ENCODE data around the gene SLC25A13.

SLC25A13 gene

GRCh38 chr7:96237040-96237439 lies 84.9 kb downstream of the SLC25A13 start:
- DNase-seq = no peak

DNA sequence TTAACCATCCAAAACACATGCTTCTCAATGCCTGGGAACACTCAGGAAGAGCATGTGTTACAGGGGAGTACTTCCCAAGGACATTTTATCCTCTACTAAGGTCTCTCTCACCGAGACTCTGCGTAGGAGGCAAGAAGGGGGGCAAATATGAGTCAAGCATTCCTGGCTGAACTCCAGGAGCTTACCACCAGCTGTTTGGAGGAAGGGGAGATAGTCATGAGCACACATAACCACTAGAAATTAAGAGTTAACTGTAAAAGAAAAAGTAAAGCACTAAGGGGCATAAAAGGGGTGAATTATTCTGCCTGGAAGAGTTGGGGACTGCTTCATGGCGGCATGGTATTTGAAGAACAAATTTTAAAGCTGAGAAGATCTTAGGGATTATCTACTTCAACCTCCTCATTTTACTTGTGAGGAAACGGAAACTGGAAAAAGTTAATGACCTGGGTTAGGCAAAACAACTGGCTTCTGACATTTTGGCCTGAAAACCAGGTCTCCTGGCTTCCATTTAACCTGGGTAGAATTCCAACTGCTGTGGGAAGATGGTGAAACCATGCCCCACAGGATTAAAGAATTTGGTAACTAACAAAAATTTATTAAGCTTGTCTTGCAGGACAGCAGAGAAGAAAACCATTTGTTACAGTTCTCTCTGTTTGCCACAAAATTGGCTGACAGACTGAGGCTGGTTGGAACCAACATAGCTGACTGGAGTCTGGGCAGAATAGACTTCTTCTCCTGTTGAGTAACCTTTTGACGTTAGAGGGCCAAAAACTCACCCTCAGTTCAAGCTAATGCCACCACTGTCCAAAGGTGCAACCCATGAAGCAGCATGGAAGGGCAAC lies 85.5 kb downstream of the SLC25A13 start:
- no peak for DNase-seq

DNA sequence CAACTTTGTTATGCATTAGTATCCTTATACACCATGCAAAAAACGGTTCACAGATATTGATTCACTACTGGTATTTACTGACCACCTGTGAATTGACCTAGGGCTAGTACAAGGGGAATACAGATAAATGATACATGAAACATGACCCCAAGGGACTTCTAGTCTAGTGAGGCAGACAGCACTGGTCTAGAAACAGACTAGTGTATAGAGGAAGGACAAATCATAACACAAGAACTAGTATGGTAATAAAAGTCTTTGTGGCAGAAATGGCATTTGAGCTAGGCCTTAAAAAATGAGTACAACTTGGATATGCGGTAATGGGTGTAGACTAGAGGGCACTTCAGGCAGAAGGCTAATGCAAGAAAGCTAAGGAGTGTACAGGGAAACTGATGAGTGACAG lies 86.6 kb downstream of the SLC25A13 start:
- DNase-seq = no peak

- no peak for DNase-seq
These were observed 88.3 kb downstream of the SLC25A13 start for GRCh38 chr7:96233528-96234154.

GRCh38 chr7:96233084-96233483 lies 88.8 kb downstream of the SLC25A13 start:
- DNase-seq = no peak

GRCh38 chr7:96228760-96229159 lies 93.1 kb downstream of the SLC25A13 start:
- no peak for DNase-seq

- no peak for DNase-seq
These were observed 96.6 kb downstream of the SLC25A13 start for GRCh38 chr7:96225251-96225650.

DNA sequence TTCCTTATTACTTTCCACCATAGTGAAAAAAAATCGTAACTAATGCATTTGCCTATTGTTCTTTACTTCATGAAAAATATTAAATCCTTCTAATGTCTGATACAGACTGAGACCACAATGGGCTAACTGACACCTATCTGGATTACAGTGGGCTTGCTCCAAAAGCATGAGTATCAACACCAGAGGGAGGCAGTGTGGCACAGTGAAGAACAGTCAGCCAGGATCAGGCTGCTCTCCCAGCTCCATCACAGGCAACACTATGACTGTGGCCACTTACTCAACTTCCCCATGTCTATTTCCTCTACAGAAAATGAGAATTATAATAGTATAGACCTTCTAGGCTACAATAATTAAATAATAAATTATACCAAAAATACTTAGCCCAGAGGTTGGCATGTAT lies 97.2 kb downstream of the SLC25A13 start:
- DNase-seq = no peak

GRCh38 chr7:96224073-96224472 lies 97.8 kb downstream of the SLC25A13 start:
- DNase-seq = no peak

- DNase-seq = no peak
These were observed 100.0 kb downstream of the SLC25A13 start for GRCh38 chr7:96221888-96222287.

- no peak for DNase-seq
These were observed 102.3 kb downstream of the SLC25A13 start for GRCh38 chr7:96219378-96220130.

DNA sequence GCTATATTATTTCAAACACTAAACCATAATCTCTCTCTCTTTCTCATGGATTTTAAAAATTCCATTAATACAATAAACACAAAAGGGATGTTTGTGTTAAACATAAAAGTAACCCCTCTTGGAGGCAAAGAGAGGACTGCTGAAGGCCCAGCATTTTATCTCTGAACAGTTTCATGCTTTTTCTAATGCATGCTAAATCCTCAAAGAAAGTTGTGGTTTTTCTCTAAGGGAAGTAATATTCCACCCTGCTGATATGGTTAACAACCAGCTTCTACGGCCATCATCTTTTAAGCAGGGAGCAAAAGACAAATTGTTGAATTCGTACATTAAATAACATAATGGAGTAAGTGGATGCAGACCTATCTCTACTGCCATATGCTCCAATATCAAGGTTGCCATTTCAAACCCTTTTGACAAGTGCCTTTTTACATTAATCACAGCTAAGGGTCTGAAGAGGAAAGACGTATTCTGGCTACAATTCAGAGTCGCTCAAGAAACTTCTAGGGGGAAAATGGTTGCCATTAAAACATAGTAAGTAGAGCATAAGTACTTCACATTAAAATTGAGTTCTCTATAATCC lies 103.1 kb downstream of the SLC25A13 start:
- no peak for DNase-seq

DNA sequence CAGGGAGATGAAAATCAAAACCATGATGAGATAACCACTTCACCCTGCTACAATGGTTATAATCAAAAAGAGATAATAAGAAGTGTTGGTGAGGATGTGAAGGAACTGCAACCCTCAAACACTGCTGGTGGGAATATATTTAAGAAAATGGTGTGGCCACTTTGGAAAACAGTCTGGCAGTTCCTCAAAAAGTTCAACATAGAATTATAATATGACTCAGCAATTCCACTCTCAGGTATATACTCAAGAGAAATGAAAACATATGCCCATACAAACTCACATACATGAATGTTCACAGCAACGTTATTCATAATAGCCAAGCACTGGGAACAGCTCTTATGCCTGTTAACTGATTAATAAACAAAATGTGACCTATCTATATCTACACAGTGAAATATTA lies 104.8 kb downstream of the SLC25A13 start:
- no peak for DNase-seq

- no peak for DNase-seq
These were observed 105.5 kb downstream of the SLC25A13 start for GRCh38 chr7:96216373-96216772.

- no peak for DNase-seq
These were observed 109.4 kb downstream of the SLC25A13 start for GRCh38 chr7:96212474-96212873.

GRCh38 chr7:96211954-96212353 lies 109.9 kb downstream of the SLC25A13 start:
- DNase-seq = no peak

- DNase-seq = no peak
These were observed 116.2 kb downstream of the SLC25A13 start for GRCh38 chr7:96205665-96206064.

DNA sequence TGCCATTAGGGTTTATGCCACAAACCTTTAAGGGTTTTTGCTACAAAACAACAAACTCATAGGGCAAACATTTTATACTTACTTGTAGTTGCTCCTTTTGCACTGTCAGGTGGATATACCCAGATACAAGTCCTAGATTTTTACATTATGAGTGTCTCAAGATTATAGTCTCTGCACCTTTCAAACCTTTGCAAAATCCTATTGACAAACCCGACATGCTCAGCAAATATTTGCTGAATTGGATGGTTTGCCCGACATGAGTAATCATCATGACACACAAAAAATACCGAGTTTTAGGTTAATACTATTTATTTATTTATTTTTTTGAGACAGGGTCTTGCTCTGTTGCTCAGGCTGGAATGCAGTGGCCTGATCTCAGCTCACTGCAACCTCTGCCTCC lies 117.3 kb downstream of the SLC25A13 start:
- DNase-seq = no peak

- DNase-seq = no peak
These were observed 118.1 kb downstream of the SLC25A13 start for GRCh38 chr7:96203786-96204185.

GRCh38 chr7:96202102-96202501 lies 119.8 kb downstream of the SLC25A13 start:
- DNase-seq = no peak

GRCh38 chr7:96200740-96201139 lies 121.2 kb downstream of the SLC25A13 start:
- no peak for DNase-seq

DNA sequence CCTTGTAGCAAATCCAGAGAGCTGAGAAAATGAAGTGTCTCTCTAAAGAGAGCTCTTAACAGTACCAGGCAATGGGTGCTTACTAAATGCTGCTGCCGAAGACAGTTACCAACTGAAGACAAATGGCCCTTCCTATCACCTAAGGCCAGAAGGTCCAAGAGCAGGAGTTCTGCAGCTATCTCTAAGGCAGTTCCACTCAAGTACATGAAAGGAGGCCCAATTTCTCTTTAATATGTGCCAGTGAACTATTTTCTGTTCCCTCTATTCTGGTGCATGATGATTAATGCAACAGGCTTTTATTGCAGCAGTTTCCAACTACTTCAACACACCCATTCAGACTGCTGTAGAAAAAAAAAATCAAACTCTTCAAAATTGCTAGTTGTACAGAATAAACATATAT lies 122.5 kb downstream of the SLC25A13 start:
- DNase-seq = no peak

- DNase-seq = no peak
These were observed 123.8 kb downstream of the SLC25A13 start for GRCh38 chr7:96198047-96198636.
